SK-N-SH treated with all-trans-retinoic acid at 6 μM for 48 hours (cell line): Measurements from ENCODE around the gene SUN3.

Experiments used
- ARNTL ChIP-seq: fragments of 450-650 bp; formaldehyde crosslinking; IDR thresholded peaks from 2 replicates; pipeline ENCODE4 v1.5.0; 2020; ENCODE audit warnings: low read depth, mild to moderate bottlenecking, moderate library complexity, borderline replicate concordance
- BACH2 ChIP-seq: fragments of 250-450 bp; sonication (Bioruptor Pico); IDR thresholded peaks from 2 replicates; pipeline ENCODE4 v1.9.0; 2021; ENCODE audit warnings: mild to moderate bottlenecking, borderline replicate concordance
- CSDC2 ChIP-seq: fragments of 250-450 bp; sonication (Bioruptor Pico); IDR thresholded peaks from 2 replicates; pipeline ENCODE4 v1.5.0; 2020; ENCODE audit warnings: mild to moderate bottlenecking, moderate library complexity
- ISL1 ChIP-seq: fragments of 250-450 bp; sonication (Bioruptor Pico); IDR thresholded peaks from 2 replicates; pipeline ENCODE4 v2.1.2; 2022; ENCODE audit warnings: mild to moderate bottlenecking, moderate library complexity
- OSR1 ChIP-seq: fragments of 250-450 bp; sonication (Bioruptor Pico); IDR thresholded peaks from 2 replicates; pipeline ENCODE4 v1.8.0; 2022; ENCODE audit warnings: moderate library complexity, mild to moderate bottlenecking, inconsistent platforms
- RARB ChIP-seq: fragments of 250-450 bp; sonication (Bioruptor Pico); IDR thresholded peaks from 2 replicates; pipeline ENCODE4 v1.8.0; 2021; ENCODE audit warnings: mild to moderate bottlenecking, moderate library complexity
- TCF4 ChIP-seq: fragments of 250-450 bp; sonication (Bioruptor Pico); IDR thresholded peaks from 2 replicates; pipeline ENCODE4 v1.8.0; 2021; ENCODE audit warnings: mild to moderate bottlenecking, moderate library complexity, borderline replicate concordance
- ZC3H10 ChIP-seq: fragments of 250-450 bp; sonication (Bioruptor Pico); IDR thresholded peaks from 2 replicates; pipeline ENCODE4 v1.5.1; 2021; ENCODE audit warnings: mild to moderate bottlenecking, moderate library complexity
- ZFP30 ChIP-seq: fragments of 450-650 bp; formaldehyde crosslinking; IDR thresholded peaks from 2 replicates; pipeline ENCODE4 v1.5.0; 2022; ENCODE audit warnings: mild to moderate bottlenecking, moderate library complexity
- ZNF565 ChIP-seq: fragments of 450-650 bp; formaldehyde crosslinking; conservative IDR thresholded peaks from 2 replicates; pipeline ENCODE4 v1.5.0; 2020; ENCODE audit warnings: low read depth, mild to moderate bottlenecking, moderate library complexity
- TF ChIP-seq, protein P1 (sequence below): fragments of 250-450 bp; sonication (Bioruptor Pico); IDR thresholded peaks from 2 replicates; pipeline ENCODE4 v1.8.0; 2020; ENCODE audit warnings: mild to moderate bottlenecking, moderate library complexity, borderline replicate concordance
- TF ChIP-seq, protein P2 (sequence below): fragments of 250-450 bp; sonication (Bioruptor Pico); IDR thresholded peaks from 2 replicates; pipeline ENCODE4 v1.5.1; 2020; ENCODE audit warnings: low read depth, mild to moderate bottlenecking, moderate library complexity
- TF ChIP-seq, protein P3 (sequence below): fragments of 250-450 bp; sonication (Bioruptor Pico); IDR thresholded peaks from 2 replicates; pipeline ENCODE4 v1.5.0; 2020; ENCODE audit warnings: mild to moderate bottlenecking, moderate library complexity
- TF ChIP-seq, protein P4 (sequence below): fragments of 250-450 bp; sonication (Bioruptor Pico); IDR thresholded peaks from 2 replicates; pipeline ENCODE4 v1.8.0; 2021; ENCODE audit warnings: low read depth, mild to moderate bottlenecking, moderate library complexity, borderline replicate concordance

DNA sequence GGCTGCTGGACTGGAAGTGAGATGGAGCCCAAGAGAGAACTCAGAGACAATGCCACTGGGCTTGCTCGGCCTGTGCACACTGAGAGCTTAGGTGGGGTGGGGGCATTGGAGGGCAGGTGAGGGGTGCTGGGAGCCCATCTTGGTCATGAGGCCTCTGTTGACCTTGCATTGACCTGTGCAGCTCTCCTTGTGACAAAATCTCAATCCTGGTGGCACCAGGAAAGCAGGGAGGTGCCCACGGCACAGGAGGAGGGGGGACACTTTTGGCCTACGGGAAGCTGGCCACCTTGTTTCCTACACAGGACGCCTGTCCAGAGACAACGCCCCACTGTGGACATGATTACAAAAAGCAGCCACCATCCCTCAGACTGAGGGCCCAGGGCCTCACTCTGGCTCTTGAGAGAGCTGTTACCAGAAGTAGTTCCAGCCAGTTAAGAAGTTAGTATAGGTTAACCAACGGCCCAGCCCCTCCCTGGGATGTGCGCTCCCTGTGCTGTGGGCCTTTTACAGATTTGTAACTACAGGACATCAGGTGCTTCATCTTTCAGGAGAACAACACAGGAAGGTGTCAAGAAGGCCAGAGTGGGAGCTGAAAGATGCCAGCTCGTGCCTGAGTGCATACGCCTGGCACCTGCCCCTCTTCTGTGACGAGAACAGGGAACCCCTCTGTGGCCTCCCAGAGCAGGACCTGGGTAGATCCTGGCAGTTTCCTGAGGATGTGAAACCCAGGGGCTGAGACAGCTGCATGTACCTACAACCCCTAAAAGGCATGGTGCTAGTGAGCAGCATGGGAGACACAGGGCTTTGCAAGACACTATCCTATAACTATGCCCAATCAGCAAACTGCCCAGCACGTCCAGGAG is 91.0 kb downstream of the SUN3 start:
- TF ChIP-seq OSR1 (CRISPR knock-in tag) (no peak), BACH2 (CRISPR knock-in tag) (no peak), TCF4 (CRISPR knock-in tag) (no peak), ZFP30 (CRISPR knock-in tag) (no peak), RARB (CRISPR knock-in tag) (no peak), ARNTL (CRISPR knock-in tag) (no peak), ZNF565 (CRISPR knock-in tag) (no peak), ZC3H10 (no peak), ISL1 (CRISPR knock-in tag) (no peak), CSDC2 (CRISPR knock-in tag) (no peak)
- TF ChIP-seq, protein P1, sequence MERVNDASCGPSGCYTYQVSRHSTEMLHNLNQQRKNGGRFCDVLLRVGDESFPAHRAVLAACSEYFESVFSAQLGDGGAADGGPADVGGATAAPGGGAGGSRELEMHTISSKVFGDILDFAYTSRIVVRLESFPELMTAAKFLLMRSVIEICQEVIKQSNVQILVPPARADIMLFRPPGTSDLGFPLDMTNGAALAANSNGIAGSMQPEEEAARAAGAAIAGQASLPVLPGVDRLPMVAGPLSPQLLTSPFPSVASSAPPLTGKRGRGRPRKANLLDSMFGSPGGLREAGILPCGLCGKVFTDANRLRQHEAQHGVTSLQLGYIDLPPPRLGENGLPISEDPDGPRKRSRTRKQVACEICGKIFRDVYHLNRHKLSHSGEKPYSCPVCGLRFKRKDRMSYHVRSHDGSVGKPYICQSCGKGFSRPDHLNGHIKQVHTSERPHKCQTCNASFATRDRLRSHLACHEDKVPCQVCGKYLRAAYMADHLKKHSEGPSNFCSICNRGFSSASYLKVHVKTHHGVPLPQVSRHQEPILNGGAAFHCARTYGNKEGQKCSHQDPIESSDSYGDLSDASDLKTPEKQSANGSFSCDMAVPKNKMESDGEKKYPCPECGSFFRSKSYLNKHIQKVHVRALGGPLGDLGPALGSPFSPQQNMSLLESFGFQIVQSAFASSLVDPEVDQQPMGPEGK (CRISPR knock-in tag): no peak
- TF ChIP-seq, protein P2, sequence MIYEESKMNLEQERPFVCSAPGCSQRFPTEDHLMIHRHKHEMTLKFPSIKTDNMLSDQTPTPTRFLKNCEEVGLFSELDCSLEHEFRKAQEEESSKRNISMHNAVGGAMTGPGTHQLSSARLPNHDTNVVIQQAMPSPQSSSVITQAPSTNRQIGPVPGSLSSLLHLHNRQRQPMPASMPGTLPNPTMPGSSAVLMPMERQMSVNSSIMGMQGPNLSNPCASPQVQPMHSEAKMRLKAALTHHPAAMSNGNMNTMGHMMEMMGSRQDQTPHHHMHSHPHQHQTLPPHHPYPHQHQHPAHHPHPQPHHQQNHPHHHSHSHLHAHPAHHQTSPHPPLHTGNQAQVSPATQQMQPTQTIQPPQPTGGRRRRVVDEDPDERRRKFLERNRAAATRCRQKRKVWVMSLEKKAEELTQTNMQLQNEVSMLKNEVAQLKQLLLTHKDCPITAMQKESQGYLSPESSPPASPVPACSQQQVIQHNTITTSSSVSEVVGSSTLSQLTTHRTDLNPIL (CRISPR knock-in tag): no peak
- TF ChIP-seq, protein P3, sequence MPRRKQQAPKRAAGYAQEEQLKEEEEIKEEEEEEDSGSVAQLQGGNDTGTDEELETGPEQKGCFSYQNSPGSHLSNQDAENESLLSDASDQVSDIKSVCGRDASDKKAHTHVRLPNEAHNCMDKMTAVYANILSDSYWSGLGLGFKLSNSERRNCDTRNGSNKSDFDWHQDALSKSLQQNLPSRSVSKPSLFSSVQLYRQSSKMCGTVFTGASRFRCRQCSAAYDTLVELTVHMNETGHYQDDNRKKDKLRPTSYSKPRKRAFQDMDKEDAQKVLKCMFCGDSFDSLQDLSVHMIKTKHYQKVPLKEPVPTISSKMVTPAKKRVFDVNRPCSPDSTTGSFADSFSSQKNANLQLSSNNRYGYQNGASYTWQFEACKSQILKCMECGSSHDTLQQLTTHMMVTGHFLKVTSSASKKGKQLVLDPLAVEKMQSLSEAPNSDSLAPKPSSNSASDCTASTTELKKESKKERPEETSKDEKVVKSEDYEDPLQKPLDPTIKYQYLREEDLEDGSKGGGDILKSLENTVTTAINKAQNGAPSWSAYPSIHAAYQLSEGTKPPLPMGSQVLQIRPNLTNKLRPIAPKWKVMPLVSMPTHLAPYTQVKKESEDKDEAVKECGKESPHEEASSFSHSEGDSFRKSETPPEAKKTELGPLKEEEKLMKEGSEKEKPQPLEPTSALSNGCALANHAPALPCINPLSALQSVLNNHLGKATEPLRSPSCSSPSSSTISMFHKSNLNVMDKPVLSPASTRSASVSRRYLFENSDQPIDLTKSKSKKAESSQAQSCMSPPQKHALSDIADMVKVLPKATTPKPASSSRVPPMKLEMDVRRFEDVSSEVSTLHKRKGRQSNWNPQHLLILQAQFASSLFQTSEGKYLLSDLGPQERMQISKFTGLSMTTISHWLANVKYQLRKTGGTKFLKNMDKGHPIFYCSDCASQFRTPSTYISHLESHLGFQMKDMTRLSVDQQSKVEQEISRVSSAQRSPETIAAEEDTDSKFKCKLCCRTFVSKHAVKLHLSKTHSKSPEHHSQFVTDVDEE (CRISPR knock-in tag): no peak
- TF ChIP-seq, protein P4, sequence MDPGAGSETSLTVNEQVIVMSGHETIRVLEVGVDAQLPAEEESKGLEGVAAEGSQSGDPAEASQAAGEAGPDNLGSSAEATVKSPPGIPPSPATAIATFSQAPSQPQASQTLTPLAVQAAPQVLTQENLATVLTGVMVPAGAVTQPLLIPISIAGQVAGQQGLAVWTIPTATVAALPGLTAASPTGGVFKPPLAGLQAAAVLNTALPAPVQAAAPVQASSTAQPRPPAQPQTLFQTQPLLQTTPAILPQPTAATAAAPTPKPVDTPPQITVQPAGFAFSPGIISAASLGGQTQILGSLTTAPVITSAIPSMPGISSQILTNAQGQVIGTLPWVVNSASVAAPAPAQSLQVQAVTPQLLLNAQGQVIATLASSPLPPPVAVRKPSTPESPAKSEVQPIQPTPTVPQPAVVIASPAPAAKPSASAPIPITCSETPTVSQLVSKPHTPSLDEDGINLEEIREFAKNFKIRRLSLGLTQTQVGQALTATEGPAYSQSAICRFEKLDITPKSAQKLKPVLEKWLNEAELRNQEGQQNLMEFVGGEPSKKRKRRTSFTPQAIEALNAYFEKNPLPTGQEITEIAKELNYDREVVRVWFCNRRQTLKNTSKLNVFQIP (CRISPR knock-in tag): no peak
